Stomach (tissue), 4 donors: Measurements from ENCODE around the gene P3H1.

Experiments used
- POLR2A ChIP-seq, 4 donors: fragments of 450-650 bp; IDR thresholded peaks; one replicate each; pipeline ENCODE4 v1.6.1; 2016; ENCODE audit warnings: antibody characterized with exemption in 4 of 4, control low read depth in 2 of 4, mild to moderate bottlenecking in 1 of 4, moderate library complexity in 1 of 4
- TF ChIP-seq, protein P1 (sequence below), 7 experiments: fragments of 450-650 bp in 4 of 7; fragments of 200-600 bp in 3 of 7; sonication (generic) in 3 of 7; IDR thresholded peaks; one replicate each; pipeline ENCODE4 v1.5.1; 2016 to 2019; ENCODE audit warnings: antibody characterized with exemption in 7 of 7, control low read depth in 2 of 7, mild to moderate bottlenecking in 1 of 7

DNA sequence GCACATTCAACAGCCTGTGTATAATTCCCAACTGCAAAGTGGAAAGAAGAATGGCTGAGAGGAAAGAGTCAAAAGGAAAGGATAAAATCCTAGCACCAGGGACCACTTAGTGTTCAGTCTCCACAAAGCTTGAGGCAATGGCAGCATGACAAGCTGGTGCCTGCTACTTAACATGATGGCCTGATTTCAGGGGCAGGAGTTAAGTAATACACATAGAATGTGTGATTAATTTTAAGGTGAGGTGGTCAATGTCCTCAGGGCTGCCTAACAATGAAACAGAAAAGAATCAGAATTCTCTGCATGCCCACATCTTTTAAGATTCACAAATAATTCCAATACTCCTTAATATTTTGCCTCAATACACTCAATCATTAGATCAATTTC lies 8.9 kb downstream of the P3H1 start:
- TF ChIP-seq, protein P1, sequence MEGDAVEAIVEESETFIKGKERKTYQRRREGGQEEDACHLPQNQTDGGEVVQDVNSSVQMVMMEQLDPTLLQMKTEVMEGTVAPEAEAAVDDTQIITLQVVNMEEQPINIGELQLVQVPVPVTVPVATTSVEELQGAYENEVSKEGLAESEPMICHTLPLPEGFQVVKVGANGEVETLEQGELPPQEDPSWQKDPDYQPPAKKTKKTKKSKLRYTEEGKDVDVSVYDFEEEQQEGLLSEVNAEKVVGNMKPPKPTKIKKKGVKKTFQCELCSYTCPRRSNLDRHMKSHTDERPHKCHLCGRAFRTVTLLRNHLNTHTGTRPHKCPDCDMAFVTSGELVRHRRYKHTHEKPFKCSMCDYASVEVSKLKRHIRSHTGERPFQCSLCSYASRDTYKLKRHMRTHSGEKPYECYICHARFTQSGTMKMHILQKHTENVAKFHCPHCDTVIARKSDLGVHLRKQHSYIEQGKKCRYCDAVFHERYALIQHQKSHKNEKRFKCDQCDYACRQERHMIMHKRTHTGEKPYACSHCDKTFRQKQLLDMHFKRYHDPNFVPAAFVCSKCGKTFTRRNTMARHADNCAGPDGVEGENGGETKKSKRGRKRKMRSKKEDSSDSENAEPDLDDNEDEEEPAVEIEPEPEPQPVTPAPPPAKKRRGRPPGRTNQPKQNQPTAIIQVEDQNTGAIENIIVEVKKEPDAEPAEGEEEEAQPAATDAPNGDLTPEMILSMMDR (IDR thresholded peaks at IDR 0.05), result no peak
- TF ChIP-seq POLR2A (IDR thresholded peaks at IDR 0.05), result no peak
